ENCODE measurements around the gene SPDYE8. TPM values are rescaled to one million over a fixed set of nuclear protein-coding genes. Genes with fewer than 3 reads are reported as not detected.
A peak's percentile ranks its signal among the peaks of the same experiment; 100 is the strongest.
"Not testable (repeated sequence)": the region's sequence is repeated elsewhere in the genome, so short reads cannot be mapped to it uniquely, and the experiment has no call there.

Gene SPDYE8
- total and polyA plus RNA-seq, 9 of the 15 experiments (the other 6 are each of a cell fraction or from before 2014, with no cell fraction given), result 0.03 to 0.10 TPM; not detected in 7

- ATAC-seq, result peak; percentile 94
- not testable (repeated sequence) for FAIRE-seq; TF ChIP-seq FOXM1 (CRISPR knock-in tag; IDR thresholded peaks at IDR 0.05; ENCODE audit: low read depth)
- peak overlapping the region; percentile 65; the same call in 1 of the 2 replicates for H3K4me2 ChIP-seq (ENCODE audit: insufficient read depth, low read length)
- TF ChIP-seq ETV5 (CRISPR knock-in tag; IDR thresholded peaks at IDR 0.05; ENCODE audit: low read depth) (peak; percentile 33; the same call in 1 of the 2 replicates), OTX1 (CRISPR knock-in tag; IDR thresholded peaks at IDR 0.05) (0 out of 2 replicates have a peak, but pooled peaks have one; percentile 55), ELF4 (CRISPR knock-in tag; IDR thresholded peaks at IDR 0.05) (peak; percentile 59; the same call in 1 of the 2 replicates), L3MBTL2 (IDR thresholded peaks at IDR 0.05) (peak; percentile 54), FOXM1 (IDR thresholded peaks at IDR 0.05; ENCODE audit: low read depth) (peak; percentile 84), ZBTB9 (CRISPR knock-in tag; IDR thresholded peaks at IDR 0.05) (peak; percentile 37; the same call in 1 of the 2 replicates), ZBTB7A (IDR thresholded peaks at IDR 0.05; ENCODE audit: borderline replicate concordance, control insufficient read depth, low read depth, low read length) (peak; percentile 72; the same call in 1 of the 2 replicates), ZBTB26 (CRISPR knock-in tag; IDR thresholded peaks at IDR 0.05) (peak; percentile 50; the same call in 1 of the 2 replicates), NFIC (IDR thresholded peaks at IDR 0.05) (peak; percentile 36; the same call in 1 of the 2 replicates), NKRF (IDR thresholded peaks at IDR 0.05; ENCODE audit: borderline replicate concordance) (peak; percentile 34; the same call in 1 of the 2 replicates), KDM5B (IDR thresholded peaks at IDR 0.05; ENCODE audit: insufficient replicate concordance, low read depth, low read length) (peak; percentile 82), ZFX (CRISPR knock-in tag; IDR thresholded peaks at IDR 0.05) (peak; percentile 51), NRF1 (conservative IDR thresholded peaks at IDR 0.05 in 1 of 2, IDR thresholded peaks at IDR 0.05 in 1 of 2) (peak; percentile 88 to 91; a peak in 3 of 4 replicates), TFAP4 (CRISPR knock-in tag; IDR thresholded peaks at IDR 0.05; ENCODE audit: borderline replicate concordance) (peak; percentile 42; the same call in 1 of the 2 replicates)
Observed at GRCh38 chr7:73005693-73006447, 23.7 kb downstream of the SPDYE8 start.

More at GRCh38 chr7:73005693-73006447, 23.7 kb downstream of the SPDYE8 start:
- H3K27me3 ChIP-seq (ENCODE audit: control insufficient read depth in 2 of 2, insufficient read depth in 2 of 2, low read length in 2 of 2); BruUV-seq (replicated peaks); POLR2A ChIA-PET; H3K79me2 ChIP-seq (ENCODE audit: control insufficient read depth, insufficient read depth, low read length); CTCF ChIA-PET (ENCODE audit: low intra/inter-chr PET ratio); H3K4me1 ChIP-seq (replicated peaks in 1 of 2; ENCODE audit: control insufficient read depth in 2 of 2, insufficient read depth in 2 of 2, low read length in 2 of 2); H4K20me1 ChIP-seq (replicated peaks; ENCODE audit: control insufficient read depth, insufficient read depth, low read length); H3K36me3 ChIP-seq (ENCODE audit: control insufficient read depth, insufficient read depth, low read length); H3K9me1 ChIP-seq (ENCODE audit: control insufficient read depth, insufficient read depth, low read length); H3K9me3 ChIP-seq (replicated peaks; ENCODE audit: control insufficient read depth, insufficient read depth, low read depth, low read length); intact Hi-C loops (cut with micrococcal nuclease): not testable (repeated sequence)
- in situ Hi-C loops (cut with MboI), result loop anchor here (25.0 kb wide), 1 partner anchor 1881 kb away; no protein-coding TSS in a partner anchor
- Histone ChIP-seq H3K27ac (ENCODE audit: extremely low read depth, low read depth, low read length) (peak overlapping the region; percentile 82), H2AFZ (ENCODE audit: low read depth, low read length) (peak overlapping the region; percentile 88), H3K4me3 (peak overlapping the region; percentile 53), H3K9ac (ENCODE audit: insufficient read depth in 1 of 2, low read depth in 2 of 2, low read length in 2 of 2) (peak overlapping the region; percentile 62 to 90)
- 1% methylated on average over 45 of the region's 66 CpGs for WGBS (ENCODE audit: insufficient coverage, low coverage, missing lambda C conversion rate)
- peak in 1 of 4 experiments; percentile 85 for DNase-seq (ENCODE audit: extremely low read depth in 1 of 4, low spot score in 3 of 4)
